NCI-H2081 treated with DMSO at 0.1 percent for 48 hours (cell line): ENCODE measurements around the gene YAP1.
"Not testable (repeated sequence)": the region's sequence is repeated elsewhere in the genome, so short reads cannot be mapped to it uniquely, and the experiment has no call there.

Source experiments
- DNase-seq: peaks from one replicate; lab custom pipeline; 2025; lab: John Stamatoyannopoulos, UW

The YAP1 gene

GRCh38 chr11:102240502-102240901 lies 130.3 kb downstream of the YAP1 start:
- no peak for DNase-seq

DNA sequence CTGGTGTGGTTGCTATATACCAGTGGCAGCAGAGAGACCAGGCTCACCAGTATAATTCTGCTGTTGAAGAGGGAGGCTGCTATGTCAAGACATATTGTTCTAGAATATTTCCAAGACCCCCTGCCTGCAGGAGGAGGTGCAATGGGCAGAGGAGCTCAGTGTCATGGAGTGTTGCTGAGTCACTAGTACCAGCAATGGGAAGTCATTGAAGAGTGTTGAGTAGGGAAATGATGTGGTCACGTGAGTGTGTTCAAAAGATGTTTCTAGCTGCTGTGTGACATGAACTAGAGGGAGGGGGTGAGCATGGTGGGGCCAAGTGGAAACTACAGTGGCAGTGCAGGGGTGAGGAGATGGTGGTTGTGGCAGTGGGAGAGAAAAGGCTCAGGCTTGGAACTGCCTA lies 130.8 kb downstream of the YAP1 start:
- DNase-seq: no peak

- DNase-seq: no peak
Measured at GRCh38 chr11:102243399-102243884, 133.2 kb downstream of the YAP1 start.

DNA sequence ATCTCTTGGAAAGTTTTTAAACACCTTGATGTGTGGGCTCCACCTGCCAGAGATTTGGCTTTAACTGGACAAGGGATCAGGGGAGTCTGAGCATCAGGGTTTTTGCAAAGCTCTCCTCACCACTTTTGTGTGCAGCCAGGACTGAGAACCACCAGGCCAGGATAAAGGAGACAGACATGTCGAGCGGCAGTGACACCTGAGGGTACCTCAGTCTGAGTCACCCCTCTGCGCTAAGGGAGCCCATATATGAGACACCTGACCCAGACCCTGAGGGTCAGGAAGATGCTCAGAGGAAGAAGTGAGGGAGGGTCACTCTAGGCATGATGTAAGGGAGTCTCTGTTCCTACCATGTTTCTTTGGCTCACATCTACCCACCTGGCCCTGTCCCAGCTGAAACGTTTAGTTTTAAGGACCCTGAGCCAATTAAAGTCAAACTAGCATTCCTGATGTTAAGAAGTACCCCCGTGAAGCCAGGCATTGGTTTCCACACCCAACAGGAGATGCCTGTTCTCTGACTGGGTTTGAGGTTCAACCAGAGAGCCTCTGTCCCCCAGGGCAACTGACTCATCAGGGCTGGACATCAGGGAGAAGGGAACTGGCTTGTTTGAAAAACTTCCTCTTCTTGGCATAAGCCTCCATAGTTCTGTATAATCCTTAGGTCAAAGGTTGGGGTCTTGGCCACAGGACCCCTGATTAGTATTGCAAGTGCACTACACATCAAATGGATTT lies 134.6 kb downstream of the YAP1 start:
- no peak for DNase-seq

DNA sequence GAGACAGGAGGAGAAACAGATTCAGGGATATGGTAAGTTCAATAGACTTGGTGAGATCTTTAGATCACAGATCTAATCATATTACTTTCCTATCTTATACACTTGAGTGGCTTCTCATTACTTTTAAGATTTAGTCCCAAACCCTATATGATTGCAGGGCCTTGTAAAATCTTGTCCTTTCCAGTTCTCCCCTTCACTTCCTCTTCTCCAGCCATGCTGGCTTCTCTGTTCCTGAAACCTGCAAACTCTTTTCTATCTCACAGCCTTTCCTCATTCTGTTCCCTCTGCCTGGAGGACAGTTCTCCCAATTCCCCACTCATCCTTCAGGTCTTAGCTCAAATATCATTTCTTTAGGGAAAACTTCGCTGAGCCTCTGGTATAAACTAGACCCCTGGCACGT lies 141.2 kb downstream of the YAP1 start:
- no peak for DNase-seq

DNA sequence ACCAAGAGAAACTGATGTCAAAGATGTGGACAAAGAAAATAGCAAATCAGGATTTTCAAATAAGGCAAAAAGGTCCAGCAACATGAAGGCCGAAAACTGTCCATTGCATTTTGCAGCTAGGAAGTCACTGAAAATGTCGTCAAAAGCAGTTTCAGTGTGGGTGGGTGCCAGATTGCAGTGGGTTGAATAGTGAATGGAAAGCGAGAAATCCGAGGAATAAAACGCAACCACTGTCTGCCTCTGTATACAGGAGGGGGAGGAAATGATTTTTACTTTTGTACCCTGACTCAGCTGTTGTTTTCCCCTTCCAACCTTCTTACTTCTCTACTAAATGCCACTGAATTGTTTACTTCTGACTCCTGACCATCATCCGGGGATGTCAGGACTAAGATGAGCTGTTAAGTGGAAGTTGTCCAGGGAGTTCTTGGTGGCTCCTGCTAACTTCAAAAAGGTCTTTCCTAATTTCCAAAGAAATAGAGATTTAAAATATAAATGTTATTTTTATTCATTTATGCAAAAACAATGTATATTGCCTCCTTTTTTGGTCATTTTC lies 142.2 kb downstream of the YAP1 start:
- DNase-seq: no peak

DNA sequence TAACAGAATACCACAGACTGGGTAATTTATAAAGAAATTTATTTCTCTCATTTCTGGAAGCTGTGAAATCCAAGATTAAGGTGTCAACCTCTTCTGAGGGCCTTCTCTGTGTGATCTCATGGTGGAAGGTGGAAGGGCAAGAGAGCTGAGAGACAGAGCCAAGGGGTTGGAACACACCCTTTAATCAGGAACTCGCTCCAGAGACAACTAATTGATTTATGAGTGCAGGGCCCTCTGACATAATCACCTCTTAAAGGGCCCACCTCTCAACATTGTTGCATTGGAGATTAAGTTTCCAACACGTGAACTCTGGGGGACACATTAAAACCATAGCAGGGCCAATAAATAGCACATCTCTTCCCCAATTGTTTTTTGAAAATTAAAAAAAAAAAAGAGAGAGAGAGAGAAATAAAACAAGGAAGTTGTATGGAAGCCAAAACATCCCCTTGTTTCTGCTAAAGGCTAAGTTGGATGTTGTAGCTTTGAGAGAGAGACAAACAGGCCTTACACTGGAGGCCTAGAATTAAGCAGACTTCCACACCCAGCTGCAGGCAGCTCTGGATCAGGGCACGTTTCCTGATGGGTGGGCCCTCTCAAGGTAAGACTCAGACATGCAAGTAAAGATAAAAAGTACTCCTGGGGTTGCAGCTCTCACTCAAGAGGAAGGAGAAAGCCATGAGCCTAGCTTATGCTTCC lies 142.9 kb downstream of the YAP1 start:
- DNase-seq: no peak

DNA sequence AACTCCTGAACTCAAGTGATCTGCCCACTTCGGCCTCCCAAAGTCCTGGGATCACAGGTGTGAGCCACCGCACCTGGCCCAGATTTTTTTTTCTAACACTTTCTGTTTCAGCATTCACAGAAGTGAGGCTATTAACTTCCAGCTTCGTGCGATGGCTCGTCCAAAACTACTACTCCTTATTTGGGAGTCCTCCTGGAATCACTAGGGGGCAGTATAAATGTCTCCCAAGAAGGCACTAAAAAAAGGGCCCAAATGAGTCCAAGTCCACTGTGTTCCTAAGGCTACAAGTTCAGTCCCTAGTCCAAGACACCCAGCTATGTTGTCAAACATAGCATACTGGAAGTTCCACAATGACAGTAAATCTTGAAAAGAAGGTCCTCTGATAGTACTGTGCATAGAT lies 143.8 kb downstream of the YAP1 start:
- no peak for DNase-seq

DNA sequence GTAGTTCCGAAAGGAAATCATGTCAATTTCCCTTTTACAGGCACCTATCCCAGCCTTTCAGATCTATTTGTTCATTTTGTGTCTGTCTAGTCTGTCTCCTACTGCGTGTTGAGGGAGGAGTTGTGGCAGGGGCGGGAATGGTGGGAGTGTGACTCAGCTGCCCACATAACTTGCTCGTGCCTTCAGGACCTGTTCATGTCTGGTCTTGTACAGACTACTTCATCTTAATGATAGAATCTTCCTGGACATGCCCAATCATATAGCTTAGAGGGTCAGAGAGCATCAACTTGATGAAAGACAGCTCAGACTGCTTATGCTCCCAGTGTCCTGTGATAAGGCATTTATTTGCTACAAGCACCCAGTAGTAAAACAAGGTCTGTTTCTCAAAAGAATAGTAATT lies 146.0 kb downstream of the YAP1 start:
- no peak for DNase-seq

DNA sequence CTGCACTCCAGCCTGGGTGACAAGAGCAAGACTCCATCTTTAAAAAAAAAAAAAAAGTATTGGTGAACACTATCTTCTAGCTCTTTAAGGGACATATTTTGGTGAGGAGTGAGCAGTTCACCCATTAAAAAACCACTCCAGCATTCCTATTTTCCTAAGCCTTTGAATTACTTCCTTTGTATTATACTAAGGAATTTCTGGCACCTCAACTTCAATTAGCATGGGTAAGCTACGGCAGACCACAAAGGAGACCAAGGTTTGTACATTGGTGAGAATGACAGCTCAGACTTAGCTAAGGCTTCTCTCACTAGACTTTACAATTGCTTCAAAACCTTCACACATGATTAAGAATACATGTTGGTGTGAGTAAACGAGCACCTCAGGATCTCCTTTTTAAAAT lies 150.0 kb downstream of the YAP1 start:
- DNase-seq: no peak

- DNase-seq: no peak
Measured at GRCh38 chr11:102263379-102264003, 153.2 kb downstream of the YAP1 start.

DNA sequence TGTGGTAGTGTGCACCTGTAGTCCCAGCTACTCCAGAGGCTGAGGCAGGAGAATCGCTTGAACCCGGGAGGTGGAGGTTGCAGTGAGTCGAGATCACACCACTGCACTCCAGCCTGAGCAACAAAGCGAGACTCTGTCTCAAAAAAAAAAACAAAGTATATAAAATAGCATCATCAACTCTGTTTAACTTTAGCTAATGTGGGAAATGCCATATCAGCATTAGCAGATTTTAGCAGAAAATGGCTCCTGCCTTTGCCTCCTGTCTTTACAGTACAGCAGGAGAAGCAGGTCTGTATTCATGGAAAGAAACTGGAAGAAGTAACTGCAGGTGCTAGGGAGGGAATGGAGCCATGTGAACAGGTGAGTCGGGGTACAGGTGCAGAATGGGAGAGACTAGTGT lies 154.5 kb downstream of the YAP1 start:
- not testable (repeated sequence) for DNase-seq

DNA sequence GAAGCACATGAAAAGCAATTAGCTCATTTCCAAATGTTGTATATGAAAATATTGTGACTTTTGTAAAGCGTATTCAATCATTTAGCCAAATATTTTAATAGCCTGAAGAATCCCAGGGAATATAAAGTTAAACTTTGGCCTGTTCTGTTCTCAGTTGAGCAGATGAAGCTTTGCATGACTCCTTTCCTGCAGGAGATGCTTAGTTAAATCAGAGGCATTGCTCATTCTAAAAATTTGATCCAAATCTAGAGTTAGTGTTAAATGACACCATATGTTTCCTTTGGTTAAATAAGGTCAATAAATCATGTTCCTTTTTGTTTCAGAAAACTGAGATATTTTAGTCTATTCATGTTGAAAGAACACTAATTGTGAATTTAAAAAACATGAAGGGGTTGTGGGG lies 155.9 kb downstream of the YAP1 start:
- DNase-seq: no peak

DNA sequence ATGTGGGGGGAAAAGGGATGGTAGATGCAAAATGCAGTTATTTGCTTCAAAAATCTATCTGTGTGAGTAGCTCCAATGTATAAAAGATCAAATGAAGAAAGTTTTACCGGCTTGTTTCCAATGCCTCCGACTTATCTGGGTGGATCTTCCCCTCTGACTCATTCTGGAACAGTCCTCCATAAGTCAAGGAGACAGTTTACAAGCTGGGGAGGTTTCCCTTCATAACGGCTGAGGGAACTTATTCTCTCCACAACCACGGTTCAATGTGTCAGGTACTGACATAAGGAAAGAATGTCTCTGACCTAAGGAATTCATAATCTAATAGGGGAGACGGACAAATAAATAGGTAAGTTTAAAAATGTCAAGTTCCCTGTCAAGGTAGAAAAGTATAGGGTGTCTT lies 157.4 kb downstream of the YAP1 start:
- DNase-seq: no peak

DNA sequence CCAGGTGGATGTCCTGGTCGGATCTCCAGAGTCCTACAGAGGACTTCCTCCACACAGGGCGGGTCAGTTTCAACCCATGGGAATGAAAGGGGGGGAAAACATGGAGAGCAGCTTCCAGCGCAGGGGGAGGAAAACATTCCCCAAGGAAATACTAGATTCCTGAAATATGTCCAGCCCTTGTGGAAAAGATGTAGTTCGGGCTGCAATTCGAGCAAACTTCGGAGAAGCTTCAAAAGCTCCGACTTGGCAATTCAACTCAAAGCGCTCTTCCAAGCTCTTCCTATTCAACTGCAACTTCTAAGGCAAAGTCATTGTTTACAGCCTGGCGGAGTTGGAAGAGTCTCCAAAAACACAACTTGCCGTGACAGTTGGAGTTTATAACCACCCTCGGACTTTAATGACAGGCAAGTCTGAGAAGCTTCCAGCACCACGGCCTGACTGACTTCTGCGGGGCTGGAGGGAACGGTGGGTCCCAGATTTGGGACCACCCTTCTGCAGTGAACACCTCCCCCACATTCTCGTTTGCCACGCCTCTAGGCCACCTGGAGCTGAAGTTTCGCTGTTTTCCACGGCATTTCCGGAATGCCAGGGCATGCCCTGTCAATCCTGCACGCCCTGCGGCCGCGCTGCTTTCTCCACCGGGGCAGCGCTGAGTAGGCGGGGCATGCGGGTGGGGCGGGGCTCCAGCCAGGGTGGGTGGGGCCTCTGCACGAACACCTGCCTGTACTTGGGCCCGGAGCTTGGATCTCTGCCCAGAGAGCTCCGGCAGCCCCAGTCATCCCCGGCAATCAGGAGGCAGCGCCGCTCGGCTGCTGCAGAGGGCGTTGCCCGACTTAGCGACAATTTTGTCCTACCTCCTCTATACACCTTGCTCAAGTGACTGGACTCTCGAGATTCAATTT lies 158.1 kb downstream of the YAP1 start:
- peak; percentile 44 for DNase-seq

GRCh38 chr11:102268985-102269470 lies 158.8 kb downstream of the YAP1 start:
- DNase-seq: no peak

GRCh38 chr11:102269927-102270326 lies 159.7 kb downstream of the YAP1 start:
- DNase-seq: no peak

- no peak for DNase-seq
Measured at GRCh38 chr11:102272047-102272824, 162.0 kb downstream of the YAP1 start.

DNA sequence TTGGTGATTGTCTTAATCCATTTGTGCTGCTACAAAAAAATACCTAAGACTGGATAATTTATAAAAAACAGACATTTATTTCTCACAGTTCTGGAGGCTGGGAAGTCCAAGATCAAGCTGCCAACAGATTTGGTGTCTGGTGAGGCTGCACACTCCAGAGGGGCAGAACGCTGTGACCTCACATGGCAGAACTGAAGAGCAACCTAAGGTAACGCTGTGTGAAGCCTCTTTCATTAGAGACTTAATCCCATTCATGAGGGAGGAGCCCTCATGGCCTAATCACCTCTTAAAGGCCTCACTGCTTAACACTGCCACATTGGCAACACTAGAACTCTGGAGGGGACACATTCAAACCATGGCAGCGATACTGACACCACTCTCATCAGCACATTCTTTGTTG lies 164.4 kb downstream of the YAP1 start:
- DNase-seq: no peak

DNA sequence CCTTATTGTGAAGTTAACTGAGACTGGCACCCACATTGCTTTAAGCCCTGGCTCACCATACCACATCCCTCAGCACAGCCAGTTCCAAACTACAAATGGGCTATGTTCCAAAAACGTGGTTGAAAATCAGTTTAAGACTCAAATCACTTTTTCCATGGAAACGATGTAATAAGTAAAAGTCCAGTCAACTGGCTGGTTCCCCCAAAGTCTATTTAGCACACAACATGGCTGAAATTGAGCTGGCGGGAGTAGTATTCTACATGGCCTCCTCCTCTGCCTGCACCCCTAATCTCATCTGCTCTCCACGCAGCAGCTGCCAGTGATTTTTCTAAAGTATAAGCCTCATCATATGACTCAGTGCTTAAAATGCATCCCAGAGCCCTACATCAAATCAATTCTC lies 166.1 kb downstream of the YAP1 start:
- DNase-seq: no peak

- DNase-seq: no peak
Measured at GRCh38 chr11:102276783-102277182, 166.5 kb downstream of the YAP1 start.
